B cell (primary cell): ENCODE measurements around the gene CLK2. TPM values are rescaled to one million over a fixed set of nuclear protein-coding genes. Genes with fewer than 3 reads are reported as not detected.

Source experiments
- ATAC-seq: fragments of 200-7000 bp; cut with Tn5 transposase; one replicate; pipeline ENCODE4 v1.10.0; 2021; ENCODE audit warnings: low read depth, mild to moderate bottlenecking, moderate number of reproducible peaks, moderate library complexity
- CTCF ChIA-PET: fragments of 350-600 bp; sonication (Branson Sonifier 250); formaldehyde crosslinking; loops from one replicate; lab custom pipeline; 2021; ENCODE audit warnings: antibody characterized with exemption, inconsistent platforms; lab: Charles Lee
- POLR2A ChIA-PET: fragments of 350-600 bp; sonication (Branson Sonifier 250); formaldehyde crosslinking; loops from one replicate; lab custom pipeline; 2021; ENCODE audit warnings: antibody characterized with exemption; lab: Charles Lee
- DNase-seq: peaks from one replicate; pipeline ENCODE4 v3.0.0; 2013
- H2AFZ ChIP-seq: 2 replicates; pipeline ENCODE4 v1.6.1; 2012; ENCODE audit warnings: mild to moderate bottlenecking, low read depth, low read length; ENCODE audit not compliant: insufficient read depth, poor library complexity, severe bottlenecking
- H3K27ac ChIP-seq, 2 donors: 1 replicate in 1 of 2; 2 replicates in 1 of 2; pipeline ENCODE4 v1.5.1; 2012 to 2013; ENCODE audit warnings: low read length in 2 of 2, mild to moderate bottlenecking in 2 of 2, moderate library complexity in 1 of 2
- H3K27me3 ChIP-seq, 4 experiments: fragments of 200-600 bp in 1 of 4; sonication (generic) in 1 of 4; replicated peaks in 1 of 4; 1 replicate in 2 of 4; 2 replicates in 2 of 4; pipeline versions ENCODE4 v1.6.1 to v1.7.0; 2013 to 2016; ENCODE audit warnings: low read length in 3 of 4, mild to moderate bottlenecking in 2 of 4, mixed read lengths in 1 of 4, moderate library complexity in 1 of 4; ENCODE audit not compliant: insufficient read depth in 4 of 4, control insufficient read depth in 3 of 4; ENCODE audit errors: control extremely low read depth in 1 of 4
- H3K36me3 ChIP-seq, 2 experiments: replicated peaks in 1 of 2; 1 replicate in 1 of 2; 2 replicates in 1 of 2; pipeline versions ENCODE4 v1.6.1 to v1.7.1; 2013; ENCODE audit warnings: low read length in 1 of 2; ENCODE audit not compliant: insufficient read depth in 2 of 2, control insufficient read depth in 1 of 2; ENCODE audit errors: control extremely low read depth in 1 of 2, extremely low read depth in 1 of 2
- H3K4me1 ChIP-seq, 2 donors: fragments of 200-600 bp in 1 of 2; sonication (generic) in 1 of 2; 1 replicate in 1 of 2; 2 replicates in 1 of 2; pipeline versions ENCODE4 v1.5.1 to v1.6.1; 2013 to 2017; ENCODE audit warnings: low read length in 2 of 2; ENCODE audit not compliant: control insufficient read depth in 2 of 2, insufficient read depth in 2 of 2
- H3K4me2 ChIP-seq: replicated peaks from 2 replicates; pipeline ENCODE3; 2012; ENCODE audit warnings: mild to moderate bottlenecking, low read depth, low read length; ENCODE audit not compliant: poor library complexity, severe bottlenecking
- H3K4me3 ChIP-seq, 5 experiments: fragments of 200-600 bp in 1 of 5; sonication (generic) in 1 of 5; 1 replicate in 3 of 5; 2 replicates in 2 of 5; pipeline versions ENCODE4 v1.5.1 to v1.7.0; 2011 to 2016; ENCODE audit warnings: low read length in 4 of 5, mild to moderate bottlenecking in 4 of 5, low read depth in 2 of 5, control low read depth in 1 of 5, moderate library complexity in 1 of 5; ENCODE audit not compliant: insufficient read depth in 1 of 5; ENCODE audit errors: control extremely low read depth in 1 of 5, extremely low read depth in 1 of 5
- H3K79me2 ChIP-seq: fragments of 200-600 bp; sonication (generic); one replicate; pipeline ENCODE4 v1.6.0; 2016; ENCODE audit warnings: low read length; ENCODE audit not compliant: control insufficient read depth, insufficient read depth
- H3K9ac ChIP-seq: fragments of 200-600 bp; sonication (generic); 2 replicates; pipeline ENCODE4 v1.6.1; 2017; ENCODE audit warnings: mild to moderate bottlenecking, low read length, moderate library complexity
- H3K9me3 ChIP-seq, 3 donors: one replicate each; pipeline versions ENCODE4 v1.6.1 to v1.7.1; 2013; ENCODE audit warnings: low read length in 2 of 3; ENCODE audit not compliant: control insufficient read depth in 2 of 3, insufficient read depth in 1 of 3; ENCODE audit errors: control extremely low read depth in 1 of 3
- H4K20me1 ChIP-seq: 2 replicates; pipeline ENCODE4 v1.6.0; 2012; ENCODE audit warnings: mild to moderate bottlenecking, low read length; ENCODE audit not compliant: insufficient read depth, control insufficient read depth, poor library complexity, severe bottlenecking
- H3K27ac Mint-ChIP-seq: one replicate; pipeline ENCODE4 v1.8.0; 2021; ENCODE audit warnings: mixed read lengths
- H3K27me3 Mint-ChIP-seq: one replicate; pipeline ENCODE4 v1.8.0; 2021; ENCODE audit warnings: mixed read lengths
- H3K4me1 Mint-ChIP-seq: one replicate; pipeline ENCODE4 v1.8.0; 2021; ENCODE audit warnings: mixed read lengths
- H3K4me3 Mint-ChIP-seq: one replicate; pipeline ENCODE4 v1.8.0; 2021; ENCODE audit warnings: mixed read lengths
- H3K9me3 Mint-ChIP-seq: one replicate; pipeline ENCODE4 v1.8.0; 2022; ENCODE audit warnings: mixed read lengths; ENCODE audit not compliant: insufficient read depth
- CTCF ChIP-seq: fragments of 200-600 bp; IDR thresholded peaks from one replicate; pipeline ENCODE4 v1.8.0; 2022; ENCODE audit warnings: antibody characterized with exemption, mild to moderate bottlenecking
- EZH2 ChIP-seq: IDR thresholded peaks from 2 replicates; pipeline ENCODE4 v1.6.1; 2012; ENCODE audit warnings: borderline replicate concordance, low read depth, mild to moderate bottlenecking, moderate library complexity, low read length; ENCODE audit not compliant: insufficient read depth, poor library complexity, severe bottlenecking
- whole genome bisulfite sequencing: methylation state at CpG from one replicate; pipeline ENCODE4 v1.1.5; 2013; ENCODE audit warnings: missing lambda C conversion rate; ENCODE audit not compliant: insufficient coverage; 5-methylcytosine and 5-hydroxymethylcytosine counted together
- intact Hi-C: fragments of 100-400 bp; cut with micrococcal nuclease; formaldehyde crosslinking; loops from one replicate; pipeline ENCODE4 v1.10.0; 2022
- polyA plus RNA-seq: library from polyadenylated mRNA; depleted of rRNA; stranded (reverse); fragments of >200 nt; gene quantifications from 2 replicates; pipeline ENCODE4 v1.2.3, GENCODE V29; 2012
- total RNA-seq, 2 donors: library from RNA; stranded (reverse); fragments of 120-200 nt in 1 of 2; gene quantifications; 1 replicate in 1 of 2; 2 replicates in 1 of 2; pipeline versions ENCODE4 v1.2.3 to v1.2.4, GENCODE V29; 2013 to 2022

The CLK2 gene
- total and polyA plus RNA-seq, 2 donors (not counting 1 experiment from before 2014, with no cell fraction given): 152 to 161 TPM

- WGBS: 74% methylated on average over 5 of the region's 9 CpGs
These were observed 45.2 kb downstream of the CLK2 start for GRCh38 chr1:155228096-155228427.

More at GRCh38 chr1:155228096-155228427, 45.2 kb downstream of the CLK2 start:
- TF ChIP-seq CTCF (no peak), EZH2 (no peak)
- Histone ChIP-seq H3K9me3 (no peaks in the 10 kb centered on the region), H3K27me3 (no peaks in the 10 kb centered on the region), H3K4me3 (peak overlapping the region in 4 of 5 experiments; percentile 61 to 93 (median 72)), H3K4me1 (peaks cover 38 to 50% of the 10 kb centered on the region in 2 donors), H3K79me2 (peaks cover 4% of the 10 kb centered on the region), H3K4me2 (peak overlapping the region; percentile 94), H4K20me1 (no peaks in the 10 kb centered on the region), H2AFZ (peak overlapping the region; percentile 81), H3K36me3 (no peaks in the 10 kb centered on the region), H3K9ac (peak overlapping the region; percentile 73), H3K27ac (peak overlapping the region; percentile 70)
- Mint-ChIP-seq H3K27ac (peak overlapping the region; percentile 91), H3K27me3 (no peaks in the 10 kb centered on the region), H3K9me3 (no peaks in the 10 kb centered on the region), H3K4me3 (peak overlapping the region; percentile 85), H3K4me1 (peaks cover 39% of the 10 kb centered on the region)
- ChIA-PET CTCF (interaction anchor here (0.9 to 6.9 kb wide), 6 partner anchors 20 to 136 kb away, joined by 3 to 189 read pairs (median 16); partner anchors contain the start of genes KRTCAP2, MTX1, THBS3 and TRIM46), POLR2A (interaction anchor here (0.9 to 5.9 kb wide), 4 partner anchors 16 to 53 kb away, joined by 4 to 47 read pairs (median 6); partner anchors contain the start of genes MTX1, THBS3 and TRIM46)
- ATAC-seq (no peak), DNase-seq (no peak)
- intact Hi-C loops: loop anchor here (5.0 kb wide), 1 partner anchor 36 kb away; no protein-coding TSS in a partner anchor
